G401.6 (cell line): ENCODE results near the gene TBC1D9B.

Source experiments
- FAIRE-seq: peaks from 2 replicates; lab custom pipeline; 2012; peaks lifted over from hg19 to GRCh38; lab: Jason Lieb, UNC

The TBC1D9B gene

DNA sequence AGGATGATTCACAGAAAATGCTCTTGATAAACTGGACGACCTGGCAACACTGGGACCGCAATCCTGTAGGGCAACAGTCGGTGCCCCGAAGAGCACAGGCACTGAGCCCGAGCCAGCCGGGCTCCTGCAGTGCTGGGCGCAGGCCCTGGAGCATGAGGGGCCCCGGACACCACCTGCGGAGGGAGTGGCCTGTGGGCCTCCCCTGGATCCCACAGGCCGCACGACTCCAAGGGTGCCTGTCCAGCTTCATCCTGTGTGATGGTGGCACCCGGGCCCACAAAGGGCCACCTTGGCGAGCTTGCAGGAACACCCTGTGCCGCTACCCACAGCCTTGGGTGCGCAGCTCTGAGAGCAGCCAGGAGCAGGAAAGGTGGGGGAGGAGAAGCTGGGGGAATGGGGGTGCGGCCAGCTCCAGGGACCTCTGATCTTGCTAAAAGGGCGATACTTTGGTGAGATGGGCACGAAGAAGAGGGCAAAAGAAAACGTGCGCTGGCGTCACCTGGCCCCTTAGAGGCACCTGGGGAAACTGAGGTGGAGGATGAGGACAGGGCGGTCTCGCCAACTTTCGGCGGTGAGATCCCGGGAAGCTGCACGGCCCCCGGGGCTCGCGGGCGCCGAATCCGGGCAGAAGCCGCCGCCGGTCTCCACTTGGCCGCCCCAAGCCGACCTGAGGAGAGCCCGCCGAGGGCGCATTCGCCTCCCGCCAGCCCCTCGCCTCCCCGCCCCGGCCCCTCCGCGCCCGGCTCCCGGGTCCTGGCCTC, 722 bp downstream of the TBC1D9B start:
- FAIRE-seq: no peak

DNA sequence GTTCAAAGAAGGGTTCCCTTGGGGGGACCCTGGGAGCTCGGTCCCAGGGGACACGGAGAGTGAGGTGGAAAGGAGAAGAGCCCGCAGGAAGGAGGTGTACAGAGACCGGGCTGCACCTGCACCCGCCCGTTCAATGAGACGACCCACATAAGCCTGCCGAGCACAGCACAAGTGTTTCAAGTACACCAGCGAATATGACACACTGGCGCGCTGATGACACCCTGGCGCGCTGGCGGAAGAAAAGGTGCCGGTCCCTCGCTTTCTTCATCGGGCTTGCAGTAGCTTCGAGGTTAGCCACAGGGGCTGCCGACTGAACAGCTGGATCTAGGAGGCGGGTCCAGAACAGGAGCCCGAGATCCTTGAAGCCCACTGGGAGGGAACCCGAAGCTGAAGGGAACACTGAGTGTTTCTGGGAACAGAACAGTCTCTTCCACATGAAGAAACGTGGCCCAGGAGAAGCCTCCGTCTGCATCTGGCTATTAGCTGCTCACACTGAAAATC, 1.4 kb downstream of the TBC1D9B start:
- FAIRE-seq: no peak

DNA sequence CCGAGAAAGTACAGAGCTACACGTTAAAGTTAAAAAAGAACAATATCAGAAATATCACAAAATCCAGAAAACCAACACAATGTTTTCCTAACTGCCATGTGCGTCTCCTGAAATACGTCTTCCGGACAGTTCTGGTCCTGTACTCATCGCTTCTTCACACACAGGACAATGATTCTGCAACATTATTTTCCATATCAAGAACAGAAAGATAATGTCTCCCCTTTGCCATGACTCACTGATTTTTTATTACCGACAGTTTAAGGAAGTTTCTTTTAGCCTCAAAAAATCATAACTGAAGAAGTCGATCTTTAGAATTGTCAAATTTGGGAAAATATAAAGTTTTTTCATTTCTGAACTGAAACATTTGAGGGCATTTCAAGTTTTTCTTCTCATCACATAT, 2.5 kb downstream of the TBC1D9B start:
- FAIRE-seq: no peak

DNA sequence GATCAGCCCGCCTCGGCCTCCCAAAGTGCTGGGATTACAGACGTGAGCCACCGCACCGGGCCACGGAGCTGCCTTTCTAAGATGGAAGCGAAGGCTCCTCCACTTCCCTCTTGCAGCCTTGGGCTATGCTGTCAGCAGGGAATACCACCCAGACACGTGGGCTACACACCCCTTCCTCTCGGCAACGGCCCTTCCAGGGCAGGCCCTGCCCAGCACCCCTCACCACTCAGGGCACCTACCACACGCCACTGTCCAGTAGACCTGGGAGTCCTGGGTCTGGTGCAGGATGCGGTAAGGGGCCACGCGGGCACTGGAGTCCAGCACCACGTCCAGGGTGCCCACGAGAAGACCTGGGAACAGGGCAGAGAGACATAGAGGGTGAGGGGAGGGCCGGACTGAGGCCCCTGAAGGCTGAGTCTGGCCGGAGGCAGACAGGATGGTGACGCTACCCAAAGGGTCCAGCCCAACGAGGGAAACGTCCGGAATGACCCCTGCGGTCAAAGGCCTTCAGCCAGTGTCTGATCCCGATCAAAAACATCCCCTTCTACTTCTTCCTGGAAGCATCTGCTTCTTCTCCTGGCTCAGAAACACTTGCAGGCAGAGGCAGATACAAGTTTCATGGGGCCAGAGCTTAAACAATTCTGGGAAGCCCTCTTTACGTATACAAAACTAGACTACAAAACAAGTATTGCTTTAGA, 3.1 kb downstream of the TBC1D9B start:
- no peak for FAIRE-seq

DNA sequence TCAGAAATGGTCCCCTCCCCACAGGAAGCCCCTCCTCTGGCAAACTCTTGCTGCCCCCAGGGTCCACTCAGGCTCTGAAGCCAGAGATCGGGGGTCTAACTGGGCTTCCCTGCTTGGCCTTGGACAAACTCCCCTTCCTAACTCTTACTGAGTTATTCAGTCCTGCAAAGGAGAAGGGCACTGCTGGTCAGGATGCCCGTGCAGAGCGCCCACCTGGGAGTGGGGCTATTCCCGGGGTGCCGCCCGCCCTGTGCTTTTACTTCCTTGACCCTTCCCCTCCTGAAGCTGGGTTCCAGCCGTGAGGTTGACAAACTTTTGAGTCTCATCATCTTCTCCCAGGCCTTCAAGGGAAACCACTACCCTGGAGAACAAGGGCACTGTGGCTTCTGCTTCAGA, 4.9 kb downstream of the TBC1D9B start:
- FAIRE-seq: no peak

DNA sequence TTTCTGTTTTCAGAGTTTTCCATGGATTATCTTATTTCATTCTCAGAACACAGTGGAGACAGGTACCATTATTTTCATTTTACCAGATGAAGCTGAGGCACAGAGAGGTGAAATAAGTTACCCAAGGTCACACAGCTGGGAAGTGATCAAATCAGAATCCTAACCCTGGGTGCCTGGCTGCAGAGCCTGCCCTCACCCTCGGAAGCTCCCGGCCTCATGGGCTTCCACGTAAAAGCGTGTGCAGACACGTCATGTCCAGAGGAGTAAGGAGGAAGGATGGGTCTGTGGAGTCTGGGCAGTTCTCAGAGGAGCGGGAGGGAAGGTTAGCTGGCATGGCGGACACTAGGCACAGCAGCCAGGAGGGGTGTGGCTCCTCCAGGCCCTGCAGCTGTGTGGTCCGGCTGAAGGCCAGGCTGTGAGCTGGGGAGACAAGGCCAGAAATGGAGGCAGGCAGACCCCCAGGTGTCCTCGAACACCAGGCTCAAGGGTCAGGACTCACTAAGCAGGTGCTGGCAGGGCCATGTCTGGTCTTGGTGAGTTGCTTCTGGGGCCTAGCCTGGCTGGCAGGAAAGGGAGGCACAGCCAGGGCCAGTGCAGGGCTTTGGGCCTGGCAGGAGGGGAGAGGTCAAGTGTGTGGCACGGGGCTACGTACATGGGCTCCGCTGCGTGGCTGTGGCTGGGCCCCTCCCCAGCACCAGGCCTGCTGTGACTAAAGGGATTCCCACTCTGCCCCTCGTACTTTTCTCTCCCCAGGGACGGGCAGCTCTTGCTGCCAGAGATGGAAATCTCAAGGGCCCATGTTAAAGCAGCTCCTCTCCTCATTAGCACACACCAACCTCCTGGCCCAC, 5.6 kb downstream of the TBC1D9B start:
- FAIRE-seq: no peak

DNA sequence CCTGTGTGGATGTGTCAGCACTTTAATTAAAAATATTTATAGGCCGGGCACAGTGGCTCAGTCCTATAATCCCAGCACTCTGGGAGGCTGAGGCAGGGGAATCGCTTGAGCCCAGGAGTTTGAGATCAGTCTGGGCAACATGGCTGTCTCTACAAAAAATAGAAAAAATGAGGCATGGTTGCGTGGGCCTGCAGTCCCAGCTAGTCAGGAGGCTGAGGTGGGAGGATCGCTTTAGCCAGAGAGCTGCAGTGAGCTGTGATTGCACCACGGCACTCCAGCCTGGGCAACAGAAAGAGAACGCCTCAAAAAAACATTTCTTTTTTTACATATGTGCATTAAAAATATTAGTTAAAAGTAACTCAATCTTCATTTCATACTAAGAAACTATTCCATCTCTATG, 6.2 kb downstream of the TBC1D9B start:
- FAIRE-seq: no peak

DNA sequence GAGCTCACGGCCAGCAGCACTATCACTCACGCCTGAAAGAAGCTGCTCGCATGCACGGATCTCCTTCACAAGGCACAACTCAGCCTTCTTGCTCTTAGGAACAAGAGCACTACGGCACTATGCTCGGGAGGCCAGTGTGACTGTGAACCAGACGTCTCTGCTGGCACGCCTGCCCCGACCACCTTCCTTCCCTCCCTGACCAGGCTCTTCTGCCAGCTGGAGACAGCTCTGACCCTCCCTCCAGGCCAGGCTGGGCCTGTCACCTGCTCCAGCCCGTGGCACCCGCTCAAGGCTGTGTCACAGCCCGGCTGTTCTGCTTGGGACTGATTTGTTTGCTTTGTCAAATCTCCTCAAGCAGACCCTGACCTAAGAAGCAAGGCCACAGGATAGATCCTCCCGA, 7.0 kb downstream of the TBC1D9B start:
- no peak for FAIRE-seq

DNA sequence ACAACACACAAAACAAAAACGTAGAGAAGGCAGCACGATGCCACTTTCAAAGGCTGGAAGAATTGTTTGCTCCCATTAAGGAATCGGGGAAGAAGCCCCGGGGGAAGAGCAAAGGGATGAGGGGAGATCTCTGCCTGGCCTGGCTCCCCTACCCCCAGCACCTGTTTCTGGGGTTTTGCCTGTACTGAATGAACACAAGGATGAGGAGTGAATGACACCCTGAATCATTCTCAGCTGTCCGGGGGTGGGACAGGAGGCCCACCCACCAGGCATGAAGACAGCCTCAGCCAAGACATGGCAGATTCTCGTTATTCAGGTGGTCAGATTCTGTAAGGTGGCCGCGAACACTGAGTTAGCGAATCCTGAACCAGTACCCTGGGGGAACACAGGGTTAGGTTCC, 7.5 kb downstream of the TBC1D9B start:
- no peak for FAIRE-seq

DNA sequence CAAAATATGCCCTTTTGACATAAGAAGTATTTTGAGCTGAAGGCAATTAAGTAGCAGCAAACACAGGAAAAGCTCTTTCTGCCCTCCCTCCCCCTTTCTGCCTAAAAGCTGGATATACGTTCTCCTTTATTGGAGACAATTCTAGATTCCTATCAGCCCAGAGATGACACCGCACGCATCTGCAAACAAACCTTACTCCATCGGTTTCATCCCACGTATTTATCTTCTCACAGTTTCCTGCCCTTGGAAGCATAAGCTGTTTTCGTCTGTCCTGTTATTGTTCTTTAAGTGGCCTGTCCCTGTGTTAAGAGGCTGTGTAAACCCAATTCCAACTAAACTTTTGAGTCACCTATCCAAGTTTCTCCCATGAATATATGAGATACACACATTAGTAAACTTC, 11.8 kb downstream of the TBC1D9B start:
- no peak for FAIRE-seq

DNA sequence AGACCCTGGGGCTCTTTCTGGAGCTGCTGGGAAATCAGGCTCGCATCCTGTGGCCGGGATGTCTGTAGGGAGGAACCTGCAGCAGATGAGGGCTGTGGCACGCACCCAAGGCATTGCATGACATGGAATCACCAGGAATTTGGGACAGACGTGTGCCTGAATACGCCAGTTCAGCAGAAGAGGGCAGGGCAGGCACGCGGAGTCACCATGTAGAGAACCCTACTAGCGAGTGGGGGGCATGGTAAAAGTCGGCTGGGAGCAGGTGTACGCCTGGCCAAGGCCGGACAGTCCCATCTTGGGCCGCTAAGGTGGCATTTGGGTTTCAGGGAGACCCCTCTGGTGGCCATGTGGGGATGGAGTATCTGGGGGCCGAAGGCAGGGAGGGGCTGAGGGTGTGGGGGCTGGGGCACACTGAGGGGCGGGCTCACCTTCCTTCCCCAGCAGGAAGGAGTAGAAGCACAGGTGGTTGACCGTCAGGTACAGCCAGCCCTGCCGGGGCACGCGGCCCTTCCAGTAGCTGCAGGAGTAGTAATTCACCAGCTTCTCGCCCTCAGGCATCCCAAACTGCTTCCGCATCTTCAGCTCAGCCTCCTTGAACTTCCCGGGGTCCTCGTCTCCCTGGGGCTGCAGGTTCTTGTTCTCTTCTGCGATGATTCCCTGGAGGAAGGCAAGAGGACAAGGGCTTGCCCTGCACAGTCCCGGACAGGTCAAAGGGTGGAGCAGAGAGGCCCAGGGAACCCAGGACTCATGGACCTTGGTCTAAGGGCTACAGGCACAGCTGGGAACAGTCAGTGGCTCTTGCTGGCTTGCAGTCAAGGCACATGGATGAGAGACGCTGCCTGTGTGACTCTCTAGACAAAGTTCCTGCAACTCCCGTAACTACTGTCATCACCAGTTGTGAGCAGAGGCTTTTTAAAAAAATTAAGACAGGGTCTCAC, 13.5 kb downstream of the TBC1D9B start:
- no peak for FAIRE-seq

DNA sequence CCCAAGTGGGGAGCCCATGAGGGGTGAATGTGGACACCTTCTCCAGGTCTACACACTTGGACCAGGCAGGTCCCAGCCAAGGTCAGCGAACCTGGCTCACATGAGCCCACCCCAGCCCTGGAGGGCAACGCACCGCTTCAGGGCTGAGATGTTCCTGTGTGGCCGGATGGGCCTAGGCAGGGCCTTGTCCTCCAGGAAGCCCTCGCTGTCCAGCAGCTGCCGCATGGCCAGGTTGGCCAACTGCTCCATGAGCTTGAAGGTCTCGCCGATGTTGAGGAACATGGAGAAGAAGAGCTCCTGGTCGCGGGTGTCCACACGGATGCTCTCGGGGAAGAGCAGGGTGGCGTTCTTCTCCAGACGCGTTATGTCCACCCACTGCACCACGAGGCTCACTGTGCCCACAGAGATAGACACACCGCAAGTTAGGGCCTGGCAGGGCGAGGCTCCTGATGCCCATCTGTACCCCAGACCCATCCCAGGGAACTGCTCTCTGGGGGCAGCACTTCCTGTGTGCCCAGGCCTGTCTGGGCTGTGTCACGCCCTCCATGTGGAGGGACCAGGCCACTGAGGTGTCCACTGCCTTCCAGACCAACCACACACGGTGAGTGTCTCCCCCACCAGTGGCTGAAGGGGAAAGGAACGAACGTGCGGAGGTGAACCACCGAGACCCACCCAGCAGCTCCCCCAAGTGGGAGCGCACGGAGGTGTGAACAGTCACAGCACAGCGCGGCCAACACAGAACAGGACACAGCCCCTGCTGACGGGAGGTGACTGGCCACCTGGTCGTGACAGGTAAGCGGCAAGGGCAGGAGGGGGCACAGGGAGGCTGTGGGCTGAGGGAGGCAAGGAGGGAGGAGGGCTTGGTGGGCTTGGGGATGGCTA, 14.4 kb downstream of the TBC1D9B start:
- no peak for FAIRE-seq

DNA sequence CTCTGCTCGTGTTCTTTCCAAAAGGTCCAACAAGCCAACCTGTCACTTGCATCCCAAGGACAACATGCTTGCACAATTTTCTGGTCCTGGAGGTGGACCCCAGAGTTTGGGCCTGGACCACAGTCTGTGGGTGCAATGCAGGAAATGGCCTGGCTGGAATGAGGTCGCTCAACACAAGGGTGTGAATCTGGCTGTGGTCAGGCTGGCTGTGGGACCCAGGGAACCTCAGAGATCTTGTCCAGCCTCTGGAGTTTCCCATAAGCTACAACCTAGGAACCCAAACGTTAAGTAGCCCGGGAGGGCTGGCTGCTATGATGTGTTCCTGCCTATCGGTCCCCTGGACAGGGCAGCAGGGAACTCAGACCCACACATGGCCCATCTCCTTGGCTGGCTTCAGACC, 15.4 kb downstream of the TBC1D9B start:
- FAIRE-seq: no peak

DNA sequence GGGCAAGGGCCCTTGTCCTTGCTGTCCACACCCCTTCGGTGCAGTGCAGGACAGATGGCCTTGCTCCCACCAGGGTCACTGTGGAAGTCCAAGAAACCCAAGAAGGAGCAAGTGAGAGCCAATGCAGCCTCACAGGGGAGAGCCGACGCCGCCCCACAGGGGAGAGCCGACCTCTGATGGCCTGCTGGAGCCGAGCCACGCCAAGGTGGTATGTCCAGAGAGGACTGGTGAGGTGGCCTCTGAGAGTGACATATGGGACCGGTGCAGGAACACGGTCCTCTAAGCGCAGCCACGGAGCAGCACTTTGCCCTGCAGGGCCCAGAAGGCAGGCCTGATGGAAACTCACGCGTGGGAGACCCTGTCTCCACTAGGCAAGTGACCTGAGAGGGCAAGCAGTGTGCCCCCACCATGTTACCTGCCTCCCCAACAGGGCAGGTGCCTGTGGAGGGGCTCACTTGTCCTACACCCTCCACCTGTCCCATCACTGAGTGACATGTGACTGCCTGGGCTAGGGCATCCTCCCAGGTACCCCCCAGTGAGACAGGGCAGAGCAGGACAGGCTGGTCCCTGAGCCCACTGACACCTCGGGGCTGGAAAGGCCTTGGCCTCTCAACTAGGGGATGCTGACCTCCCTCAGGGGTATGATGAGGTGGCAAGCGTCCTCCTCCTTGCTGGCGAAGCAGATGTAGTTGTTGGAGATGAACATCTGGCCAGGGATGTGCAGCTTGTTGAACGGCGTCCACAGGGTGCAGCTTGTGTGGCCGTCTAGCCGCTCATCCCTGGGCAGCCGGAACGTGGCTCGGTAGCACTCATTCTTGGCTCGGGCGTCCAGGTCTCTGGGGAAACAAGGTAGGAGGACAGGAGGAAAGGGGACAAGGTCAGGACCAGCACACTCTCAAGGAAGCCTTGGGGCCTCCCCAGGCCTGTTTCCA, 16.7 kb downstream of the TBC1D9B start:
- FAIRE-seq: no peak

DNA sequence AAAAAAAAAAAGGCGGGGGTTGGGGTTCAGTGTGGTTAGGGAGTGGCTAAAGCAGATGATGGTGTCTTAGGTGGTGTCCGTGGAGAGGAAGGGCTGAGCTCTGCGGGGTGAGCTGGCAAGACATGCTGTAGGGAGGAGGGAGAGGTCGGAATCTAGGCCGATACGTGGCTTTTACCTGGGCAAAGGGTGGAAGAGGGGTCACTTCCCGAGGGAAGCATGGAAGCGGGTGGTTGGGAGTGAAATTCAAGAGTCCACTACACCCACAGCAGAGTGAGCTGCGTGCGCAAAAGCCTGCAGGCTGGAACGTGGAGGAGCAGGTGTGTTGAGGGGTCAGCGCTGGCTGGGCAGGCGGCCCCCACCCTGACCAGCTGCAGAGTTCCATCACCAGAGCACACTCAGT, 17.8 kb downstream of the TBC1D9B start:
- no peak for FAIRE-seq

DNA sequence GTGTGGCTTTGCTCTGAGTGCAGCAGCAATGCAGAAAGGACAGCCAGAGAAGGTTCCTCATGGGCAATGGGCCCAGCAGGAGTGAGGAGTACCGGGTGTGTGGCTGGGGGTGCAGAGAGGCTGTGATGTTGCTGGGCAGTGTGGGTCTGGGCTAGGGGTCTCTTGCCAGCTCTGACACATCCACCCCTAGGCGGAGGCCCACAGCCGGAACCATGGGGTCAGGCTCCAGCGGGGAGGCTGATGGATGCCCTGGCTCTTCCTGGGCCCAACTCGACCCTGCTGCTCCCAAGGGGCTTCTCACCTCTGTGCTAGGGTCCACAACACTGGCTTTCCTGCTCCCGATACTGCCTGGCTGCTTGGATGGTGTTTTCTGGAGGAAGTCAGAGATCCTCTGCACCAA, 19.9 kb downstream of the TBC1D9B start:
- no peak for FAIRE-seq

DNA sequence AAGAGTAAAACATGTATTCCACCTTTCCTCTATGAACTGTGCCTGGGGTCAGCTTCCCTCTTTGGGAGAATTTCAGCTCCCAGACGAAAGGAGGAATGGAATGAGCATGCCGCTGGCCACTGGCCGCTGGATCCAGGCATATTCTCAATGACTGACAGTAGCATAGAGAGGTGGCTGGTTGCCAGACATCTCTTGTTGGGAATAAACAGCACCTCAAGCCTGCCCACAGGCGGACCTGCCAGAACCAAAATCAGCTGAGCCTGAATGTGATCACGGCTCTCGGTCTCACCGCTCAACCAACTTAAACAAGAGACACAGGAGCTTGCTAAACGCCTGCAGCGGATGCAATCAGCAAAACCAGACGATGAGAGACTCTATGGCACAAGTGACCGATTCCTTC, 20.6 kb downstream of the TBC1D9B start:
- FAIRE-seq: no peak

DNA sequence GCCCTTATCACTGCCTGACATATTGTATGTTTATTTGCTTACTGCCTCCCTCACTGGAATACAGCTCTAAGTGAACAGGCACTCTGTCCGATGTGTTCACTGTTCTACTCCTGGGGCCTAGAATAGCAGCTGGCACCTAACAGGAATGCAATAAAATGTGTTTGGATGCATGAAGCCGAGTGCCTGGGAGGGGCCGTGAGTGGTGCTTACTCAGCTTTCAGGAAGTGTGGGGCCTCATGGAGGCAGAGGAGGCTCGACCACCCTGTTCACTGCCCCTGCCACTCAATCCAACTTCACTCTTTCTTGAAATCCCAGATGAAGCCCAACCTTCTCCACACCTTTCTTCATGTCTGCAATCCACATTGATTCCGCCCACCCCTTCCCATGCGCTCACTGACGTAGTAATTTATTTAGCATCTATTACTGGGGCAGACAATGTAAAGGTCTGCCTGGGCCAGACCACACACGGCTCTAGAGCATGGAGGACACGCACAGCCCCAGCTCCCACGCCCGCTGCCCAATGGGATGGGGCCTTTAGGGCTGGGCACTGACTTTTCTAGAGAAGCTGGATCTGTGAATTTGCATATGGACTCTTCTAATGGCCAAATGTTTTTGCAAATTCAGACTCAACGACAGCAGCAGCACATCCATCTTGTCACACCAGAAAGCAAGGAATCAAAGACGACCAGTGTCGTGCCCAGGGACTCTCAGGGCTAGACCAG, 21.3 kb downstream of the TBC1D9B start:
- no peak for FAIRE-seq

DNA sequence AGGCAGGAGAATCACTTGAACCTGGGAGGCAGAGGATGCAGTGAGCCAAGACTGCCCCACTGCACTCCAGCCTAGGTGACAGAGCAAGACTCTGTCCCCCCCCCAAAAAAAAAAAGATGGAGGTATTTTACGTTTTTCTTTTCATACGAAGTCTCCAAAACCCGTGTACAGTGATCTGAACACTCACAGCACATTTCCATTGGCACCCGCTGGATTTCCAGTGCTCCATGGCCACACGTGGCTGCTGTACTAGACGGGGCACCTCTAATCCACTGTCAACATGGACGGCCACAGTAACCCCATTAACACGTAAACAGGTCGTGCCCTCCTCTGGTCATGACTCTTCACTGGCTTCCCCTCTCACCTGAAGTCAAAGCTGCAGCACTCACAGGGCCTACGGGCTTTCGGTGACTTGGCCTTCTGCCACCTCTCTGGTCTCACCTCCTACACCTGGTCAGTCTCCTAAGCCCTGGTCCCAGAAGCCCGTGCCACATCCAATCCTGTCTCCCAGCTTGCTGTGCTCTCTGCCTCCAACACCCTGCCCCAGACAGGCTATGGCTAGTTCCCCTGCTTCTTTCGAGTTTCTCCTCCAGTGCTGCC, 22.1 kb downstream of the TBC1D9B start:
- no peak for FAIRE-seq
